Adipose tissue (tissue), 3 donors: ENCODE measurements around the gene ANKRD40. TPM values are rescaled to one million over a fixed set of nuclear protein-coding genes. Genes with fewer than 3 reads are reported as not detected.

Source experiments
- polyA plus RNA-seq, 3 donors: library from polyadenylated mRNA; stranded (reverse); fragments of 200-250 nt; gene quantifications; one replicate each; pipeline ENCODE4 v1.2.3, GENCODE V29; 2013
- donor health status: healthy with polysubstance abuse.
- donor health status: Bipolar disorder and iron deficiency.
- donor health status: healthy.

Gene ANKRD40
- polyA plus RNA-seq, 3 donors = 8.2 to 37.9 (median 35.7) TPM

Other genes starting within 250 kb of the ANKRD40 start
- gene CHAD, start 239.0 kb downstream of the ANKRD40 start, polyA plus RNA-seq = 1 to 10 TPM in 1 of 3 donors, under 1 TPM in 1, not detected in 1; 0.54 to 5.6 TPM
- gene RSAD1, start 229.1 kb downstream of the ANKRD40 start, polyA plus RNA-seq = 10 to 100 TPM; 21.9 to 27.9 (median 25.9) TPM
- under 1 TPM; 0.09 to 0.34 (median 0.18) TPM for gene MYCBPAP, start 199.5 kb downstream of the ANKRD40 start, polyA plus RNA-seq
- gene EPN3, start 175.2 kb downstream of the ANKRD40 start, polyA plus RNA-seq = 1 to 10 TPM in 2 of 3 donors, under 1 TPM in 1; 0.67 to 6.9 (median 4.0) TPM
- 10 to 100 TPM; 15.8 to 32.7 (median 21.8) TPM for gene SPATA20, start 160.7 kb downstream of the ANKRD40 start, polyA plus RNA-seq
- gene CACNA1G, start 147.2 kb downstream of the ANKRD40 start, polyA plus RNA-seq = 1 to 10 TPM in 1 of 3 donors, under 1 TPM in 2; 0.07 to 2.9 (median 0.64) TPM
- 10 to 100 TPM in 1 of 3 donors, 1 to 10 TPM in 2; 3.0 to 25.1 (median 8.1) TPM for gene ABCC3, start 73.0 kb downstream of the ANKRD40 start, polyA plus RNA-seq
- 10 to 100 TPM; 40.0 to 64.0 (median 44.7) TPM for gene LUC7L3, start 11.7 kb upstream of the ANKRD40 start, polyA plus RNA-seq
- gene ANKRD40CL, start 59.6 kb upstream of the ANKRD40 start, polyA plus RNA-seq = under 1 TPM in 1 of 3 donors, not detected in 2; 0.33 TPM
- gene WFIKKN2, start 127.7 kb upstream of the ANKRD40 start, polyA plus RNA-seq = under 1 TPM; 0.01 to 0.11 (median 0.09) TPM
- 10 to 100 TPM; 16.3 to 81.5 (median 25.4) TPM for gene TOB1, start 158.4 kb upstream of the ANKRD40 start, polyA plus RNA-seq